Smooth muscle cell (in vitro differentiated cells): ENCODE measurements around the gene POC1A. TPM values are rescaled to one million over a fixed set of nuclear protein-coding genes. Genes with fewer than 3 reads are reported as not detected.

Experiments
- DNase-seq: peaks from one replicate; lab custom pipeline; 2025; ENCODE audit not compliant: unreplicated experiment; lab: John Stamatoyannopoulos, UW
- H2AFZ ChIP-seq: fragments of 200-600 bp; sonication (generic); 2 replicates; pipeline ENCODE4 v1.6.0; 2016; ENCODE audit warnings: antibody characterized with exemption, low read depth, mild to moderate bottlenecking
- H3F3A ChIP-seq: fragments of 200-600 bp; sonication (generic); 2 replicates; pipeline ENCODE4 v1.6.0; 2017; ENCODE audit warnings: antibody characterized with exemption, low read depth
- H3K27ac ChIP-seq: fragments of 200-600 bp; sonication (generic); 2 replicates; pipeline ENCODE4 v1.5.1; 2016; ENCODE audit warnings: low read depth, mild to moderate bottlenecking
- H3K27me3 ChIP-seq: fragments of 200-600 bp; sonication (generic); 2 replicates; pipeline ENCODE4 v1.6.1; 2016; ENCODE audit warnings: low read depth, mild to moderate bottlenecking
- H3K36me3 ChIP-seq: fragments of 200-600 bp; sonication (generic); 2 replicates; pipeline ENCODE4 v1.5.1; 2016; ENCODE audit warnings: low read depth
- H3K4me1 ChIP-seq: fragments of 200-600 bp; sonication (generic); 2 replicates; pipeline ENCODE4 v1.5.1; 2016; ENCODE audit warnings: low read depth
- H3K4me2 ChIP-seq: fragments of 200-600 bp; sonication (generic); 2 replicates; pipeline ENCODE4 v1.6.0; 2016; ENCODE audit warnings: mild to moderate bottlenecking
- H3K4me3 ChIP-seq: fragments of 200-600 bp; sonication (generic); 2 replicates; pipeline ENCODE4 v1.5.1; 2016; ENCODE audit warnings: mild to moderate bottlenecking
- H3K79me2 ChIP-seq: fragments of 200-600 bp; sonication (generic); 2 replicates; pipeline ENCODE4 v1.6.0; 2016; ENCODE audit warnings: low read depth, mild to moderate bottlenecking
- H3K9ac ChIP-seq: fragments of 200-600 bp; sonication (generic); 2 replicates; pipeline ENCODE4 v1.6.0; 2016; ENCODE audit warnings: low read depth
- H3K9me3 ChIP-seq: fragments of 200-600 bp; sonication (generic); replicated peaks from 2 replicates; pipeline ENCODE4 v1.5.1; 2016; ENCODE audit warnings: low read depth
- H4K20me1 ChIP-seq: fragments of 200-600 bp; sonication (generic); 2 replicates; pipeline ENCODE4 v1.6.0; 2016; ENCODE audit warnings: low read depth
- WGBS: methylation state at CpG from one replicate; pipeline ENCODE4 v1.1.7; 2016; ENCODE audit warnings: low lambda C conversion rate; 5-methylcytosine and 5-hydroxymethylcytosine counted together
- polyA plus RNA-seq: library from polyadenylated mRNA; unstranded; fragments of >200 nt; fragmentation: Nextera tagmentation; extraction: Ambion mirVana; gene quantifications from 2 replicates; pipeline ENCODE4 v1.2.1, GENCODE V29; 2016
- total RNA-seq: library from RNA; depleted of rRNA; stranded (reverse); fragments of >200 nt; gene quantifications from 2 replicates; pipeline ENCODE4 v1.2.3, GENCODE V29; 2014
- TF ChIP-seq, protein P1 (sequence below): fragments of 200-600 bp; sonication (generic); IDR thresholded peaks from 2 replicates; pipeline ENCODE4 v1.5.1; 2017; ENCODE audit warnings: borderline replicate concordance, mild to moderate bottlenecking, antibody characterized with exemption; ENCODE audit not compliant: insufficient read depth, poor library complexity, severe bottlenecking

POC1A gene
- total and polyA plus RNA-seq, 2 experiments from 2014 or later = 1.8 to 7.9 TPM

DNA sequence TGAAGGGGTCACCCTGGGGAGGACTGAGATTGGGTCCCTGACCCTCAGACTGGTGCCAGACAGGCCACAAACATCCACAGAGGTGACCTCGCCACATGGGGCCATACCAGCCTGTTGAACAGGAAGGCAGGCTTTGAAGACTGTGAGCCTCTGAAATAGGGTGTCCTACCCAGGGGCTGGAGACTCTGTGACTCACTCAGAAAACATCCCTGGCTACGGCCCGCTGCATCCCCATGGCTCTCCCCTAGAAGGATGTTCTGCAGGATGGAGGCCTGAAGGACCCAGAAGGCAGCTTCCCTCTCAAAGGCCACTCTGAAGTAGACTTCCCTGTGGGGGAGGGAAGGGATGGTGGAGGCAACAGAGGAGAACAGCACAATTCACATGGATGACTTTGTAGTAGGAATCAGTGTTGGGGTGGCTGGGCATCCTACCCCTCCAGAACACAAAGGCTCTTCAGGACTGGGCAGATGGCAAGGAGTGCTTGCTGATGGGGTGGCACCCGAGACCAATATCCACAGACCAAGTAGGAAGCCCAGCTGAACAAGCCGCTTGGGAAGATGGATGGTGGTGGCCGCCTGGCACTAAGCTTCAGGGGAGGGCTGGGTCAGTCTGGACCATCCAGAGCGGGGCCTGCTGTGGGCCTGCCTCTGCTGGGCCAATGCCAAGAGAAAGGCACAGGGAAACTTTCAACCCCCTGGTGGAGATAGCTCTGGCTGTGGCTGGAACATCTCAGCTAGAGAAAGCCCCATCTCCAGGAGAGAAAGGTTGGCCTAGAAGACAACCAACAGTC lies 60.3 kb downstream of the POC1A start:
- peak overlapping the region; percentile 36 for H3K27ac ChIP-seq
- no peak overlapping the region for H3K9ac ChIP-seq
- no peaks in the 10 kb centered on the region for H4K20me1 ChIP-seq
- H3K79me2 ChIP-seq = no peaks in the 10 kb centered on the region
- no peaks in the 10 kb centered on the region for H3K27me3 ChIP-seq
- H3K4me2 ChIP-seq = no peak overlapping the region
- H3K4me1 ChIP-seq = peaks cover 25% of the 10 kb centered on the region
- H3K36me3 ChIP-seq = no peaks in the 10 kb centered on the region
- no peaks in the 10 kb centered on the region for H3K9me3 ChIP-seq
- H3K4me3 ChIP-seq = no peak overlapping the region
- WGBS = 62% methylated on average over 6 of the region's 7 CpGs
- DNase-seq = no peak
- TF ChIP-seq, protein P1, sequence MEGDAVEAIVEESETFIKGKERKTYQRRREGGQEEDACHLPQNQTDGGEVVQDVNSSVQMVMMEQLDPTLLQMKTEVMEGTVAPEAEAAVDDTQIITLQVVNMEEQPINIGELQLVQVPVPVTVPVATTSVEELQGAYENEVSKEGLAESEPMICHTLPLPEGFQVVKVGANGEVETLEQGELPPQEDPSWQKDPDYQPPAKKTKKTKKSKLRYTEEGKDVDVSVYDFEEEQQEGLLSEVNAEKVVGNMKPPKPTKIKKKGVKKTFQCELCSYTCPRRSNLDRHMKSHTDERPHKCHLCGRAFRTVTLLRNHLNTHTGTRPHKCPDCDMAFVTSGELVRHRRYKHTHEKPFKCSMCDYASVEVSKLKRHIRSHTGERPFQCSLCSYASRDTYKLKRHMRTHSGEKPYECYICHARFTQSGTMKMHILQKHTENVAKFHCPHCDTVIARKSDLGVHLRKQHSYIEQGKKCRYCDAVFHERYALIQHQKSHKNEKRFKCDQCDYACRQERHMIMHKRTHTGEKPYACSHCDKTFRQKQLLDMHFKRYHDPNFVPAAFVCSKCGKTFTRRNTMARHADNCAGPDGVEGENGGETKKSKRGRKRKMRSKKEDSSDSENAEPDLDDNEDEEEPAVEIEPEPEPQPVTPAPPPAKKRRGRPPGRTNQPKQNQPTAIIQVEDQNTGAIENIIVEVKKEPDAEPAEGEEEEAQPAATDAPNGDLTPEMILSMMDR = no peak
- peaks cover 18% of the 10 kb centered on the region for H3F3A ChIP-seq
- H2AFZ ChIP-seq = no peak overlapping the region

DNA sequence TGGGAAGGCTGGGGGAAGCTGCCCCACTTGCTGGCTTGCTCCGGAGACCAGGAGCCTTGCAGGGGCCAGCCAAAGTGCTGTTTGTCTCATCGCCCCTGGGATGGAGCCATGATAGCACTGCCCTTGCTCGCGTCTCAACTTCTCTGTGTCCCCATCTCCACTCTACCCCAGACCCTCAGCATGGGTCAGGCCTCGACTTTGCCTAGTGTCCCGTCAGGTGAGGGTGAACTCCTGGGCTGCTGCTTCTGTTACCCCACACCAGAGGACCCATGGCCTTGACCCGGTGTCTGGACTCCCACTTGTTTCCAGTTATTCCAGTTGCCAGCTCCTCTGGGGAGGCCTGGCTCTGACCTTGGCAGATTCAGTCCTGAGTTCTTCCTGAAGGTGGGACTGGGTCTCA lies 61.3 kb downstream of the POC1A start:
- Histone ChIP-seq H3K27me3 (no peaks in the 10 kb centered on the region), H3K27ac (no peak overlapping the region), H4K20me1 (no peaks in the 10 kb centered on the region), H3K79me2 (no peaks in the 10 kb centered on the region), H3K4me2 (no peak overlapping the region), H3K9ac (no peak overlapping the region), H3K4me3 (no peak overlapping the region), H3F3A (peaks cover 28% of the 10 kb centered on the region), H2AFZ (no peak overlapping the region), H3K9me3 (no peaks in the 10 kb centered on the region), H3K4me1 (peaks cover 31% of the 10 kb centered on the region), H3K36me3 (no peaks in the 10 kb centered on the region)
- TF ChIP-seq, protein P1 = no peak
- 99% methylated on average over 7 of the region's 7 CpGs for WGBS
- DNase-seq = no peak

DNA sequence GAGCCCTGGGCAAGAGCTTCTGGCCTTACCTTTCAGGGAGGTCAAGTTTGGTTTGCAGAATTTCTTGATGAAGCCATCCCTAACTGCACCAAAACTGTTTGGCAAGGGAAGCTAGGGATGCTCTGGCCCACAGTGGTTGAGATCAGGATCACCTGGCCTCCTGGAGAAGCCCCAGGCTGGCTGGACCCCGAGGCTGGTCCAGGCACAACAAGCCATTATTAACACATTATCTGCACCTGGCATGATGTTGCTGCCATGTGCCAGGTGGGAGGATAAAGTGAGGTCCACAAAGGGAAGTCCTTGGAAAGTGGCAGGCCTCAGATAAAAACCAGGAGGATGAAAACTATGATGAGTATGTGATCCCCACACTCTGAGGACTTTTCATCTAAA lies 62.0 kb downstream of the POC1A start:
- 100% methylated on average over 1 of the region's 1 CpG for WGBS
- no peak overlapping the region for H3K4me3 ChIP-seq
- TF ChIP-seq, protein P1 = no peak
- no peak overlapping the region for H3K4me2 ChIP-seq
- peak overlapping the region; percentile 96 for H3K27ac ChIP-seq
- H3F3A ChIP-seq = peaks cover 29% of the 10 kb centered on the region
- H2AFZ ChIP-seq = no peak overlapping the region
- no peaks in the 10 kb centered on the region for H3K79me2 ChIP-seq
- no peak overlapping the region for H3K9ac ChIP-seq
- no peaks in the 10 kb centered on the region for H3K27me3 ChIP-seq
- no peaks in the 10 kb centered on the region for H3K9me3 ChIP-seq
- H3K36me3 ChIP-seq = no peaks in the 10 kb centered on the region
- peaks cover 36% of the 10 kb centered on the region for H3K4me1 ChIP-seq
- H4K20me1 ChIP-seq = no peaks in the 10 kb centered on the region
- no peak for DNase-seq

DNA sequence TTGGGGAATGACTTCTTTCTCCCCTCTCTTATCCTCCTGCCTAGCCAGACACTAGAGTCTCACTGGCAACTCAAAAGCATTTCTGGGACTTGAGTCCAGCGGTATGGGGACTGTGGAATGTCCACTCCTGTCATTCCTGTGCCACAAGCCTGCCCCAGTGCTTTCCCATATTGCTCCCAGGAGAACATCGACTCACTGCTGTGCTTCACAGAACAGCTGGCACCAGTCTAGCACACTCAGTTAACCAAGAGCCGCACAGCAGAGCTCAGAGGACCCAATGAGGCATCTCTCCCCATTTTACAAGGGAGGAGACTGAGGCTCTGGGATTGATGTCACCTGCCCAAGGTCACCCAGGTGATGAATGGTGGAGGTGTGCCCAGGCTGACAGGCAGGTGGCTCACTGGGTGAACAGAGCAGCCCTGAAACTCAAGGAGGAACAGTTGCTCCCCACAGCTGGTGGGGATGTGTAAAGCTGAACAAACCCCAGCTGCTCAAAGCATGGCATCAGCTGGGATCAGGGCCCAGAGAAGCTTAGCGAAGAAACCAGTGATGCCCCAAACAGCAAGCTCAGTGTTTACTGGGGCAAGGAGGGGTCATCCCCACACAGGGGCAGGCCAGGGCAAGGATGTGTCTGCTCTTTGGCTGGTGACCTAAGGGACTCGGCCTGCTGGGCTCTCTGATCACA lies 62.5 kb downstream of the POC1A start:
- no peak for DNase-seq
- no peak overlapping the region for H2AFZ ChIP-seq
- H3K27ac ChIP-seq = peak overlapping the region; percentile 96
- H3K36me3 ChIP-seq = no peaks in the 10 kb centered on the region
- H3K9ac ChIP-seq = peak overlapping the region; percentile 85
- TF ChIP-seq, protein P1 = no peak
- H3K4me3 ChIP-seq = no peak overlapping the region
- H3K79me2 ChIP-seq = no peaks in the 10 kb centered on the region
- no peaks in the 10 kb centered on the region for H3K9me3 ChIP-seq
- no peaks in the 10 kb centered on the region for H4K20me1 ChIP-seq
- 61% methylated on average over 5 of the region's 5 CpGs for WGBS
- H3K27me3 ChIP-seq = no peaks in the 10 kb centered on the region
- H3K4me2 ChIP-seq = peak overlapping the region; percentile 41
- peaks cover 39% of the 10 kb centered on the region for H3K4me1 ChIP-seq
- H3F3A ChIP-seq = peaks cover 34% of the 10 kb centered on the region
